ENCODE data around the gene FAM185A.
"Not testable (repeated sequence)": the region's sequence is repeated elsewhere in the genome, so short reads cannot be mapped to it uniquely, and the experiment has no call there.

Gene FAM185A

GRCh38 chr7:102748605-102749444 lies at the start of gene FAM185A:
Gene FAM185A, plus strand, starts transcription at chr7:102748999. Its CDS starts 209 bp downstream, at chr7:102749208.
- peak; percentile 62 for DNase-seq (ENCODE audit: insufficient read length, low spot score)
- FAIRE-seq: peak; percentile 99

- DNase-seq (ENCODE audit: insufficient read length, low spot score): not testable (repeated sequence)
- peak; percentile 48 for FAIRE-seq
Observed at GRCh38 chr7:102713011-102713690, 35.6 kb upstream of the FAM185A start.

DNA sequence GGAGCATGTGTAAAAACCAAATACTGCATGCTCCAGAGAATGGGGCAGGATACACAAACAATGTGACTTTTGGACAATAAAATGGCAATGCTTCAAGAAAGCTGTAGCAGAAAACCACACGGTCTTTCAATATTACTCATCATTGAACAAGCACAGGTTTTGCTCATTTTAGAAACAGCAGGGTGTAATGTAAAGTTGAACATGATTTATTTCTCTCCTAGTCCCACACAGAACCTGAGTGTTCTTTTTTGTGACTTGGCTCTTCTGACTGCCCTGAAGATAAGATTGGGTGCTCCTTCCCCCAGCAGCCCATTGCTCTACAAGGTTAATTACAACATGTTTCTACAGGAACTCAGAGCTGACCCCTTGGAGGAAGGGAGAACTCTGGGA lies 35.1 kb upstream of the FAM185A start:
- not testable (repeated sequence) for DNase-seq (ENCODE audit: insufficient read length, low spot score)
- peak; percentile 100 for FAIRE-seq

DNA sequence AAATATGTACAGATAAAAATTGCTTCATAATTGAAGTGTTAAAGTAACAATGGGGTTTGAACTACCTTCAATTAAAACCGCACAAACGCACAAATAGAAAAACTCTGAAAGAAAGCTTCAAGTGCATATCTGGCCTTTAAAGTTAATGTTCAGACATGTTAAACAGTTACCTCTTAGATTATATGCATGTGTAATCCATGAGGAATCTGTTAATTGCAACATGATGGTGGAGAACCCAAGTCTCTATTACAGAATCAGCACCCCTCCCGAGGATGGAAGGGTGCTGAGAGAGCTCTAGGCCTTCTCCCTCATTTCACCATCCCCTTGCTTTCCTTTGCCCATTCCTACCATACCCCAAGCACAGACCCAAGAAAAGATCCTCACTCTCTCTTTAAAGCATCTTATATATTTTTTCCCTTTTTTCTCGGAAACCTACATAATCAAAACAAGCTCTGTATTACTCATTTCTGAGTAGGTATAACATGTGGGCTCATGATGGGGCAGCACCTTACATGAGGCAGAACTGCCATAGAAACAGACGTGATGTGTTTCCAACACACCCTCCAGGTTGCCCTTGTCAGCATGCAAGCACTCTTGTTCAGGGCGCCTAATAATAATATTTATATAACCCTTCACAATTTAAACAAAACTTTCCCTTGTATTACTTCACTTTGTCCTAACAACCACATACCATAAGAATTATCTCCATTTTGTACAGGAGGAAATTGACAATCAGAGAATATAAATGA lies 33.9 kb upstream of the FAM185A start:
- peak; percentile 74 for FAIRE-seq

GRCh38 chr7:102715718-102716117 lies 33.1 kb upstream of the FAM185A start:
- DNase-seq (ENCODE audit: insufficient read length, low spot score); FAIRE-seq: not testable (repeated sequence)

More for the DNA sequence above, 33.9 kb upstream of the FAM185A start:
- not testable (repeated sequence) for DNase-seq (ENCODE audit: insufficient read length, low spot score)

DNA sequence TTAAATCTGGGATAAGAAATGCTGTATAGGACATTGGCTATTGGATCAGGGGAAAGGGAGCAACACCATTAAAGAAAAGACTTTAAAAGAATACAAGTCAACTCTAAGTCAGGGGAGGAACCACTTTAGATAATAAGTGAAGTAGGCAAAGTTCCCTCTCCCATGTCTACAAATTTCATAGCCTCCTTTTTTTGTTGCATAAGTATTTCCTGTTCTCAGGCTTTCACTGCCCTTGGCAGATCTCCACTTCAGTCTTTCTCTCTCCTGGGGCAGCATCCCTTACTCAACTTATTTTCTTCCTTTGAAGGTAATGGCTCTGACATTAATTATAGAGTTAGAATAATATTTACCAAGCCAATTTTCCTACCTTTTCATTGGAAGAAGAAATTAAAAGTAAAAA lies 30.3 kb upstream of the FAM185A start:
- DNase-seq (ENCODE audit: insufficient read length, low spot score); FAIRE-seq: not testable (repeated sequence)

DNA sequence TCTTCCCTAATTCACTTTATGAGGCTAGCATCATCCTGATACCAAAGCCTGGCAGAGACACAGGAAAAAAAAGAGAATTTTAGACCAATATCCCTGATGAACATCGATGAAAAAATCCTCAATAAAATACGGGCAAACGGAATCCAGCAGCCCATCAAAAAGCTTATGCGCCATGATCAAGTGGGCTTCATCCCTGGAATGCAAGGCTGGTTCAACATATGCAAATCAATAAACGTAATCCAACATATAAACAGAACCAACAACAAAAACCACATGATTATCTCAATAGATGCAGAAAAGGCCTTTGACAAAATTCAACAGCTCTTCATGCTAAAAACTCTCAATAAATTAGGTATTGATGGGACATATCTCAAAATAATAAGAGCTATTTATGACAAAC lies 22.6 kb upstream of the FAM185A start:
- DNase-seq (ENCODE audit: insufficient read length, low spot score); FAIRE-seq: not testable (repeated sequence)

DNA sequence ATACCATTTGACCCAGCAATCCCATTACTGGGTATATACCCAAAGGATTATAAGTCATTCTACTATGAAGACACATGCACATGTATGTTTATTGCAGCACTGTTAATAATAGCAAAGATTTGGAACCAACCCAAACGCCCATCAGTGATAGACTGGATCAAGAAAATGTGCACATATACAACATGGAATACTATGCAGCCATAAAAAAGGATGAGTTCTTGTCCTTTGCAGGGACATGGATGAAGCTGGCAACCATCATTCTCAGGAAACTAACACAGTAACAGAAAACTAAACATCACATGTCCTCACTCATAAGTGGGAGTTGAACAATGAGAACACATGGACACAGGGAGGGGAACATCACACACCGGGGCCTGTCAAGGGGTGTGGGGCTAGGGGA lies 19.1 kb upstream of the FAM185A start:
- DNase-seq (ENCODE audit: insufficient read length, low spot score): not testable (repeated sequence)

DNA sequence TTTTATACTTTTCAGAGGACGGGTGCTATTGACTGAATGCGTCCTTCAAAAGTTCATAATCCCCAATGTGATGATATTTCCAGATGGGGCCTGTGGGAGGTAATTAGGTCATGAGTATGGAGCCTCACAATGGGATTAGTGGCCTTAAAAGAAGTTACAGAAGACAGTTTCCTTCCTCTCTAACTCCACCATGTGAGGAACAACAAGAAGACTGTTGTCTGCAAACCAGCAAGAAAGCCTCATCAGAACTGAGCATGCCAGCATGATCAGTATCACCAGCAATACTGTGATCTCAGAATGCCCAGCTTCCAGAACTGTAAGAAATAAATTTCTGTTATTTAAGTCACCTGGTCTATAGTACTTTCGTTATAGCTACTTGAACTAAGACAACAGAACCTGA lies 18.4 kb upstream of the FAM185A start:
- not testable (repeated sequence) for FAIRE-seq; DNase-seq (ENCODE audit: insufficient read length, low spot score)

More for the DNA sequence above, 19.1 kb upstream of the FAM185A start:
- FAIRE-seq: not testable (repeated sequence)

GRCh38 chr7:102742002-102742771 lies 6.6 kb upstream of the FAM185A start:
- not testable (repeated sequence) for DNase-seq (ENCODE audit: insufficient read length, low spot score)
- FAIRE-seq: peak; percentile 99

GRCh38 chr7:102743861-102744260 lies 4.9 kb upstream of the FAM185A start:
- FAIRE-seq; DNase-seq (ENCODE audit: insufficient read length, low spot score): not testable (repeated sequence)

GRCh38 chr7:102745494-102746288 lies 3.1 kb upstream of the FAM185A start:
- not testable (repeated sequence) for DNase-seq (ENCODE audit: insufficient read length, low spot score); FAIRE-seq

GRCh38 chr7:102749445-102749786 lies 617 bp downstream of the FAM185A start:
- FAIRE-seq; DNase-seq (ENCODE audit: insufficient read length, low spot score): not testable (repeated sequence)

GRCh38 chr7:102758227-102758626 lies 9.4 kb downstream of the FAM185A start:
- DNase-seq (ENCODE audit: insufficient read length, low spot score): not testable (repeated sequence)
- FAIRE-seq: peak; percentile 84

GRCh38 chr7:102759934-102760333 lies 11.1 kb downstream of the FAM185A start:
- FAIRE-seq; DNase-seq (ENCODE audit: insufficient read length, low spot score): not testable (repeated sequence)

DNA sequence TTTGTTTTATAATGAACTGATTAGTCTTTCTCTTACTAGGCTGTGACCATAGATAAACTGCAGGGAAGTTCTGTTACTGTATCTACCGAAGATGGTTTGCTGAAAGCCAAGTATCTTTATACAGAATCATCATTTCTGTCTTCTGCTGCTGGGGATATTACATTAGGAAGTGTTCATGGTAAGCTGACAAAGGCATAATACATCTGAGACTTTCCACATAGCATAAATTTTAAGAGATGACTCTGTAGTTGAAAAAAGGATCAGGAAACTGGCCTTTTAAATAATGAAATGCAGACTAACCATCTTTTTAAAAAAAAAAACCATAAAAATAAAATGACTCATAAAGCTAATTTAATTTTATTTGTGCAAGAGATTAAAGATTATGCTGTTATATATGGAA lies 12.4 kb downstream of the FAM185A start:
- not testable (repeated sequence) for FAIRE-seq; DNase-seq (ENCODE audit: insufficient read length, low spot score)

GRCh38 chr7:102763295-102763905 lies 14.6 kb downstream of the FAM185A start:
- DNase-seq (ENCODE audit: insufficient read length, low spot score); FAIRE-seq: not testable (repeated sequence)

- peak; percentile 26 for FAIRE-seq
- DNase-seq (ENCODE audit: insufficient read length, low spot score): not testable (repeated sequence)
Observed at GRCh38 chr7:102769657-102770192, 20.9 kb downstream of the FAM185A start.

Measured in GM19239 (cell line).